ENCODE results near the gene C1orf159.

Gene C1orf159

GRCh38 chr1:1101503-1101902, 14.4 kb downstream of the C1orf159 start:
- ChIA-PET CTCF (interaction anchor here (0.6 kb wide), 1 partner anchor 79 kb away, joined by 4 read pairs; no protein-coding TSS in a partner anchor), POLR2A (interaction anchor here (1.0 to 1.5 kb wide), 2 partner anchors 10 to 22 kb away, joined by 3 read pairs; no protein-coding TSS in a partner anchor)
- H3K27ac ChIP-seq (ENCODE audit: extremely low read depth, low read depth, low read length), result no peak overlapping the region
- TF ChIP-seq ZNF645 (tag by site-specific recombination; IDR thresholded peaks at IDR 0.05) (no peak), ZNF214 (tag by site-specific recombination; IDR thresholded peaks at IDR 0.05; ENCODE audit: borderline replicate concordance) (no peak), SP2 (tag by site-specific recombination; IDR thresholded peaks at IDR 0.05) (no peak), TSHZ1 (tag by site-specific recombination; IDR thresholded peaks at IDR 0.05; ENCODE audit: borderline replicate concordance) (no peak), ZNF529 (tag by site-specific recombination; IDR thresholded peaks at IDR 0.05; ENCODE audit: insufficient replicate concordance) (no peak), ZNF433 (tag by site-specific recombination; IDR thresholded peaks at IDR 0.05; ENCODE audit: low read depth) (no peak), ZBTB10 (tag by site-specific recombination; IDR thresholded peaks at IDR 0.05) (no peak), ZNF677 (tag by site-specific recombination; IDR thresholded peaks at IDR 0.05) (no peak), ZNF548 (tag by site-specific recombination; IDR thresholded peaks at IDR 0.05) (no peak), ZNF416 (tag by site-specific recombination; IDR thresholded peaks at IDR 0.05) (no peak), ZNF274 (IDR thresholded peaks at IDR 0.05; ENCODE audit: low read length) (no peak), ZNF274 (tag by site-specific recombination; IDR thresholded peaks at IDR 0.05; ENCODE audit: borderline replicate concordance) (no peak), ZSCAN16 (tag by site-specific recombination; IDR thresholded peaks at IDR 0.05) (no peak), ZNF223 (tag by site-specific recombination; IDR thresholded peaks at IDR 0.05) (no peak), HOXA7 (CRISPR knock-in tag; IDR thresholded peaks at IDR 0.05; ENCODE audit: borderline replicate concordance) (no peak), ZBTB8A (tag by site-specific recombination; IDR thresholded peaks at IDR 0.05) (no peak), ZNF37A (tag by site-specific recombination; IDR thresholded peaks at IDR 0.05) (no peak), GFI1B (tag by site-specific recombination; IDR thresholded peaks at IDR 0.05) (no peak), TCF7L2 (IDR thresholded peaks at IDR 0.05; ENCODE audit: borderline replicate concordance, low read depth, low read length) (no peak)
- no peaks in the 10 kb centered on the region for H3K4me1 ChIP-seq (ENCODE audit: control insufficient read depth, insufficient read depth, low read length)
- peaks cover 0 to 4% of the 10 kb centered on the region in 2 experiments; a peak in 2 of 3 replicates for H3K36me3 ChIP-seq (ENCODE audit: control insufficient read depth in 2 of 2, insufficient read depth in 1 of 2, low read length in 2 of 2)
- H3K9me3 ChIP-seq (ENCODE audit: control insufficient read depth, insufficient read depth, low read depth, low read length), result no peaks in the 10 kb centered on the region
- H3K4me3 ChIP-seq (ENCODE audit: low read depth, low read length), result no peak overlapping the region

GRCh38 chr1:1100296-1100695, 15.6 kb downstream of the C1orf159 start:
- H3K36me3 ChIP-seq (ENCODE audit: control insufficient read depth in 2 of 2, insufficient read depth in 1 of 2, low read length in 2 of 2), result peaks cover 0 to 4% of the 10 kb centered on the region in 2 experiments; a peak in 2 of 3 replicates
- H3K9me3 ChIP-seq (ENCODE audit: control insufficient read depth, insufficient read depth, low read depth, low read length), result no peaks in the 10 kb centered on the region
- no peak overlapping the region for H3K27ac ChIP-seq (ENCODE audit: extremely low read depth, low read depth, low read length)
- no peak overlapping the region for H3K4me3 ChIP-seq (ENCODE audit: low read depth, low read length)
- ChIA-PET CTCF (no interaction called here), POLR2A (no interaction called here)
- H3K4me1 ChIP-seq (ENCODE audit: control insufficient read depth, insufficient read depth, low read length), result no peaks in the 10 kb centered on the region
- TF ChIP-seq ZNF324 (tag by site-specific recombination; IDR thresholded peaks at IDR 0.05) (no peak), ZNF692 (tag by site-specific recombination; IDR thresholded peaks at IDR 0.05) (no peak), ZNF16 (tag by site-specific recombination; IDR thresholded peaks at IDR 0.05; ENCODE audit: low read depth) (no peak), MEIS1 (CRISPR knock-in tag; IDR thresholded peaks at IDR 0.05; ENCODE audit: borderline replicate concordance) (no peak), ZNF670 (tag by site-specific recombination; IDR thresholded peaks at IDR 0.05; ENCODE audit: low read depth) (no peak), AEBP2 (tag by site-specific recombination; IDR thresholded peaks at IDR 0.05; ENCODE audit: borderline replicate concordance) (no peak), ZNF140 (tag by site-specific recombination; IDR thresholded peaks at IDR 0.05) (no peak), SETDB1 (IDR thresholded peaks at IDR 0.05; ENCODE audit: insufficient read length, low read length) (no peak)
